PFSK-1 (cell line): ENCODE data around the gene OSGEP.

ENCODE experiments used
- FOXP2 ChIP-seq: optimal IDR thresholded peaks from 2 replicates; pipeline ENCODE3; 2011; ENCODE audit warnings: borderline replicate concordance, control low read depth, inconsistent platforms; ENCODE audit not compliant: insufficient read depth; ENCODE audit errors: extremely low read length, extremely low read depth
- POLR2AphosphoS5 ChIP-seq: IDR thresholded peaks from 2 replicates; pipeline ENCODE4 v1.6.1; 2012; ENCODE audit warnings: low read depth, mild to moderate bottlenecking, control low read depth, low read length, moderate library complexity
- REST ChIP-seq, 2 experiments: IDR thresholded peaks; 2 replicates each; pipeline versions ENCODE4 v1.6.1 to v1.8.0; 2011 to 2012; ENCODE audit warnings: low read depth in 2 of 2, low read length in 2 of 2, control low read depth in 1 of 2, inconsistent platforms in 1 of 2, mild to moderate bottlenecking in 1 of 2, moderate library complexity in 1 of 2; ENCODE audit not compliant: insufficient read depth in 1 of 2
- SIN3A ChIP-seq: IDR thresholded peaks from 2 replicates; pipeline ENCODE4 v1.6.1; 2012; ENCODE audit warnings: mild to moderate bottlenecking, low read length, moderate library complexity, borderline replicate concordance; ENCODE audit not compliant: insufficient read depth
- TAF1 ChIP-seq: IDR thresholded peaks from 2 replicates; pipeline ENCODE4 v1.6.1; 2012; ENCODE audit warnings: low read length, control low read depth, borderline replicate concordance; ENCODE audit not compliant: insufficient read depth

Gene OSGEP

GRCh38 chr14:20397511-20397910, 57.1 kb downstream of the OSGEP start:
- TF ChIP-seq SIN3A (no peak), REST (IDR thresholded peaks at IDR 0.05; ENCODE audit: insufficient read depth in 1 of 2, low read depth in 2 of 2, low read length in 2 of 2) (no peak), TAF1 (no peak), FOXP2 (no peak), POLR2AphosphoS5 (no peak)
